Effector memory CD4-positive, alpha-beta T cell (primary cell): ENCODE measurements around the gene USP6NL.

ENCODE experiments used
- DNase-seq, 3 donors: peaks; one replicate each; pipeline ENCODE4 v3.0.0-alpha.2; 2020
- H3K27ac ChIP-seq: 2 replicates; pipeline ENCODE4 v1.7.0; 2013; ENCODE audit warnings: mild to moderate bottlenecking, low read length, moderate library complexity; ENCODE audit not compliant: insufficient read depth, poor library complexity, severe bottlenecking
- H3K27me3 ChIP-seq: replicated peaks from 2 replicates; pipeline ENCODE4 v1.7.0; 2013; ENCODE audit warnings: mild to moderate bottlenecking, low read length; ENCODE audit not compliant: insufficient read depth, control insufficient read depth, poor library complexity, severe bottlenecking
- H3K36me3 ChIP-seq: 2 replicates; pipeline ENCODE4 v1.7.0; 2013; ENCODE audit warnings: mild to moderate bottlenecking, low read length, moderate library complexity; ENCODE audit not compliant: control insufficient read depth, insufficient read depth
- H3K4me1 ChIP-seq: 2 replicates; pipeline ENCODE4 v1.7.0; 2013; ENCODE audit warnings: low read length, mild to moderate bottlenecking; ENCODE audit not compliant: control insufficient read depth, insufficient read depth, poor library complexity, severe bottlenecking
- H3K4me3 ChIP-seq: 2 replicates; pipeline ENCODE4 v1.7.0; 2013; ENCODE audit warnings: low read length, low read depth, mild to moderate bottlenecking; ENCODE audit not compliant: insufficient read depth, poor library complexity, severe bottlenecking
- H3K9me3 ChIP-seq: 2 replicates; pipeline ENCODE4 v1.7.0; 2013; ENCODE audit warnings: mild to moderate bottlenecking, low read length, moderate library complexity; ENCODE audit not compliant: control insufficient read depth

The USP6NL gene

GRCh38 chr10:11557967-11558366 is 53.5 kb downstream of the USP6NL start:
- no peaks in the 10 kb centered on the region for H3K36me3 ChIP-seq
- no peaks in the 10 kb centered on the region for H3K27me3 ChIP-seq
- no peaks in the 10 kb centered on the region for H3K4me1 ChIP-seq
- H3K9me3 ChIP-seq = no peaks in the 10 kb centered on the region
- no peak overlapping the region for H3K4me3 ChIP-seq
- H3K27ac ChIP-seq = no peak overlapping the region
- no peak for DNase-seq

- Histone ChIP-seq H3K36me3 (no peaks in the 10 kb centered on the region), H3K27ac (no peak overlapping the region), H3K27me3 (no peaks in the 10 kb centered on the region), H3K9me3 (no peaks in the 10 kb centered on the region), H3K4me3 (no peak overlapping the region), H3K4me1 (no peaks in the 10 kb centered on the region)
- no peak for DNase-seq
These were observed 53.9 kb downstream of the USP6NL start for GRCh38 chr10:11557513-11557912.

DNA sequence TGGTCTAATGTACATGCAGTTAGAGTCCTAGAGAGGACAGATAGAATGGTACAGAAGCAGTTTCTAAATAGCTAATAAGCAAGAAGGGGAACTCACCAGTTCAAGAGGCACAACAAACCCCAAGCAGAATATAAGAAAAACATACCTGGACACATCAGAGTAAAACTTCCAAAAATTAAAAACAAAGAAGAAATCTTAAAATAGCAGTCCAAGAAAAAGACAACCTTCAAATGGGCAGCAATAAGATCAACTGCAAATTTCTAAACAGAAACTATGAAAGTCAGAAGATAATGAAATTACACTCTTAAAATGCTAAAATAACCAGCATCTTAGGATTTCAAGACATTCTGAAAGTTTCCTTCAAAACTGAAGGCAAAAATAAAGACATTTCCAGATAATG is 55.9 kb downstream of the USP6NL start:
- no peaks in the 10 kb centered on the region for H3K36me3 ChIP-seq
- H3K27me3 ChIP-seq = no peaks in the 10 kb centered on the region
- no peak overlapping the region for H3K4me3 ChIP-seq
- H3K27ac ChIP-seq = no peak overlapping the region
- H3K4me1 ChIP-seq = no peaks in the 10 kb centered on the region
- H3K9me3 ChIP-seq = no peaks in the 10 kb centered on the region
- DNase-seq = no peak

DNA sequence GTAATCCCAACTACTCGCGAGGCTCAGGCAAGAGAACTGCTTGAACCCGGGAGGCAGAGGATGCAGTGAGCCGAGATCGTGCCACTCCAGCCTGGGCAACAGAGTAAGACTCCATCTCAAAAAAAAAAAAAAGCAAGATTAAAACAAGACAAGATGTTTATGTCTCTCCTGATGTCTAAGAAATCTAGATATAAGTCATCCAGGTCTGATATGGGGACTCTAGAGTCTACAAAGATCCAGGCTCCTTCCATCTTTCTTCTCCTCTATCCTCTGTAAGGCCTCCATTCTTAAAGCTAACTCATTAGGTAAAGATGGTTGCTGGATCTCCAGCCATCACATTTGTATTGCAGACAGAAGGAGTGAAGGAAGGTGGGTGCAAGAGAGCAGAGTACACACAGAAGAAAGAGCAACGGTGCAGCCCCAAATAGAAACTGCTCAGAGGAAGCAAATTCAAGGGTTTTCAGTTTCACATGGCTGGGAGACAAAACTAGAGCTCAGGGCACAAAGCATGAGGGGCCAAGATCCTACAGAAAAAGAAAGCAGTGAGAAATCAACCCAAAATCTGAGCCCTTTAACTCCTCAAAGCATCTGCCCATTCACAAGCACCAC is 57.6 kb downstream of the USP6NL start:
- no peak overlapping the region for H3K4me3 ChIP-seq
- H3K27ac ChIP-seq = no peak overlapping the region
- no peaks in the 10 kb centered on the region for H3K9me3 ChIP-seq
- H3K36me3 ChIP-seq = no peaks in the 10 kb centered on the region
- no peak for DNase-seq
- no peaks in the 10 kb centered on the region for H3K4me1 ChIP-seq
- no peaks in the 10 kb centered on the region for H3K27me3 ChIP-seq

DNA sequence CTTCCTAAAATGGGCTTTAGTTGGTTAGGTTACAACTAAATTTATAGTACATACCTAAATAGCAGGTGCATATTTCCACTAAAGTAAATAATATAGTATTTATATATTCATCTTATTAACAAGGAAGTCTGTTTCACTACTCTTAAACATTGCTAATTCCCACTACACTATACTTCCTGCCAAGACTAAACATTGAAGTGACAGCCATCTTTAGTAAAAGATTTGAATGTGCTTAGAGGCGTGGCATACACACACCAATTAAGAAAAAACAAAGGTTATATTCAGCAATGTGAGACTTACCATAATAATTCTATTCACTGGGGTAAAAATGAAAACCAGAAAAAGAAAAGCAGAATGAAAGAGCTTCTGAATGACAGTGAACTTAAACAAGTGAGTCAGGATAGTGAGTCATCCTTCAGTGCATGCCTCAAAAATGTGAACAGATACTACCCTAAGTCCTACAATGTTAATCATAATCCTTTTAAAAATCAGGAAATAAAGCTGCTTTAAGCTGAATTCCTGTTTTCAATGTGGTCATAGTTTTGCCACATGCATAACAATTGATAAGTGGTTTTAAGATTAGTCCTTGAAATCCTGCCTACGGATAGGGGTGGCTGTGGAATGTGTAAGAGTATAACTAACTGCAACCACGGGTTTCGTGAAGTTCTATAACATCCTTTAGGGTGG is 59.4 kb downstream of the USP6NL start:
- no peaks in the 10 kb centered on the region for H3K27me3 ChIP-seq
- H3K36me3 ChIP-seq = no peaks in the 10 kb centered on the region
- H3K4me1 ChIP-seq = no peaks in the 10 kb centered on the region
- H3K27ac ChIP-seq = no peak overlapping the region
- H3K9me3 ChIP-seq = no peaks in the 10 kb centered on the region
- H3K4me3 ChIP-seq = no peak overlapping the region
- DNase-seq = no peak

- no peak overlapping the region for H3K4me3 ChIP-seq
- no peaks in the 10 kb centered on the region for H3K9me3 ChIP-seq
- H3K4me1 ChIP-seq = no peaks in the 10 kb centered on the region
- H3K27me3 ChIP-seq = no peaks in the 10 kb centered on the region
- no peaks in the 10 kb centered on the region for H3K36me3 ChIP-seq
- no peak for DNase-seq
- no peak overlapping the region for H3K27ac ChIP-seq
These were observed 60.3 kb downstream of the USP6NL start for GRCh38 chr10:11551104-11551503.

DNA sequence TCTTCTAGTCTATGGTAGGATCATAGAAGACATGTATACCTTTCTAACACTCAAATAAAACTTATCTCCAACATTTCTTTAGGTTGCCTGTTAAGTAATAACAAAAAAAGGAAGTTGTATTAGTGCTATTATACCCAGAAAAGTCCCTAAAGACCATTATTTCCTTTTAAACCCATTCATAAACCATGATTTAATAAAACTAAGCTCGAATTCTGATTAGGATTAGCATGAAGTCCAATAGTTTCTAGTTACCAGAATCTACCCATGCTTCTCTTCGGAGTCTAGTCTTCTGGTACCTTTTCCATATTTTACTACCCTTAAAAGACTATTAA is 62.7 kb downstream of the USP6NL start:
- Histone ChIP-seq H3K27me3 (no peaks in the 10 kb centered on the region), H3K4me3 (no peak overlapping the region), H3K4me1 (no peaks in the 10 kb centered on the region), H3K27ac (no peak overlapping the region), H3K9me3 (no peaks in the 10 kb centered on the region), H3K36me3 (no peaks in the 10 kb centered on the region)
- DNase-seq = no peak

- Histone ChIP-seq H3K27ac (no peak overlapping the region), H3K27me3 (no peaks in the 10 kb centered on the region), H3K36me3 (no peaks in the 10 kb centered on the region), H3K4me3 (no peak overlapping the region), H3K9me3 (no peaks in the 10 kb centered on the region), H3K4me1 (no peaks in the 10 kb centered on the region)
- no peak for DNase-seq
These were observed 63.2 kb downstream of the USP6NL start for GRCh38 chr10:11548065-11548767.

DNA sequence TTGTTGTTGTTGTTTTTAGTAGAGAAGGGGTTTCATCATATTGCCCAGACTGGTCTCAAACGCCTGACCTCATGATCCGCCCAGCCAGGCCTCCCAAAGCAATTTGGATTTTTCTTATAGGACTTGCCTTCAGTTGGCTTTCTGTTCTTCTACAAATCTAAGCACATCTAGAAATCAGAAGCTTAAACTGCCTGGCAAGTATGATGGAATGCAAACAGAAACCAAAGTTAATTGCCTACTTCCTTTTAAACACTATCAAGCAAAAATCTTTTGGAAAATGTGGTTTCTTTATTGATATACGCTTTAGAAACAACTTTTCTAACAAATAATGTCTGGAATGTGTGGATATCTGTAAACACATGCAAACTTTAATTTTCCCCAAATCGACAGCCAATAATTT is 64.9 kb downstream of the USP6NL start:
- H3K4me1 ChIP-seq = no peaks in the 10 kb centered on the region
- no peak overlapping the region for H3K27ac ChIP-seq
- no peak overlapping the region for H3K4me3 ChIP-seq
- H3K36me3 ChIP-seq = no peaks in the 10 kb centered on the region
- DNase-seq = no peak
- H3K9me3 ChIP-seq = no peaks in the 10 kb centered on the region
- H3K27me3 ChIP-seq = no peaks in the 10 kb centered on the region

GRCh38 chr10:11541296-11541695 is 70.2 kb downstream of the USP6NL start:
- DNase-seq = no peak

More at GRCh38 chr10:11541296-11541695, 70.2 kb downstream of the USP6NL start:
- no peaks in the 10 kb centered on the region for H3K27me3 ChIP-seq
- H3K4me3 ChIP-seq = no peak overlapping the region
- H3K27ac ChIP-seq = no peak overlapping the region
- H3K9me3 ChIP-seq = no peaks in the 10 kb centered on the region
- H3K36me3 ChIP-seq = no peaks in the 10 kb centered on the region
- H3K4me1 ChIP-seq = no peaks in the 10 kb centered on the region
